Activated CD8-positive, alpha-beta memory T cell treated with anti-CD3 and anti-CD28 coated beads for 4 hours (primary cell): Measurements from ENCODE around the gene INPP5D.
"Not testable (repeated sequence)": the region's sequence is repeated elsewhere in the genome, so short reads cannot be mapped to it uniquely, and the experiment has no call there.

Experiments used
- DNase-seq, 2 donors: peaks; one replicate each; pipeline ENCODE4 v3.0.0-alpha.2; 2020; ENCODE audit warnings: low read depth in 2 of 2

INPP5D gene

GRCh38 chr2:233032551-233033320, 27.4 kb upstream of the INPP5D start, which contains the start of gene NEU2:
Gene NEU2 (plus strand): TSS chr2:233032672. CDS start chr2:233032672, 0 bp downstream.
- DNase-seq, result no peak

- no peak for DNase-seq
These were observed 26.5 kb upstream of the INPP5D start for GRCh38 chr2:233033672-233034071.

GRCh38 chr2:233034091-233034882, 25.9 kb upstream of the INPP5D start:
- DNase-seq, result no peak

DNA sequence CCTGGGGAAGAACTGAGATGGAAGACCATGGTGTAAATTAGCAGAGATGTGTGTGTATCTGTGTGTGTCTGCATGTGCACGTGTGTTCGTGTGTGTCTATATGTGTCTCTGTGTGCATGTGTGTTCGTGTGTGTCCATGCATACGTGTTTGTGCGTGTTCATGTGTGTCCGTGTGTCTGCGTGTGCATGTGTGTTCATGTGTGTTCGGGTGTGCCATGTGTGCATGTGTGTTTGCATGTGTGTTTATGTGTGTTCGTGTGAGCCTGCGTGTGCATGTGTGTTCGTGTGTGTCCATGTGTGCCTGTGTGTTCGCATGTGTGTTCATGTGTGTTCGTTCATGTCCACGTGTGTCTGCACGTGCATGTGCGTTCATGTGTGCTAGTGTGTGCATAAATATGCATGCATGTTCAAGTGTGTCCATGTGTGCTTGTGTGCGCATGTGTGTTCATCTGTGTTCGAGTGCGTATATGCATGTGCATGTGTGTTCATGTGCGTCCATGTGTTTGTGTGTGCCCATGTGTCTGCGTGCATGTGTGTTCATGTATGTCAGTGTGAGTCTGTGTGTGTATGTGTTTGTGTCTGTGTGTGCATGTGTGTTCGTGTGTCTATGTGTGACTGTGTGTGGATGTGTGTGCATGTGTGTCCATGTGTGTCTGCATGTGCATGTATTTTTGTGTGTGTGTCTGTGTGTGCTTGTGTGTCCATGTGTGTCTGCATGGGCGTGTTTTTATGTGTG, 24.5 kb upstream of the INPP5D start:
- DNase-seq, result no peak

DNA sequence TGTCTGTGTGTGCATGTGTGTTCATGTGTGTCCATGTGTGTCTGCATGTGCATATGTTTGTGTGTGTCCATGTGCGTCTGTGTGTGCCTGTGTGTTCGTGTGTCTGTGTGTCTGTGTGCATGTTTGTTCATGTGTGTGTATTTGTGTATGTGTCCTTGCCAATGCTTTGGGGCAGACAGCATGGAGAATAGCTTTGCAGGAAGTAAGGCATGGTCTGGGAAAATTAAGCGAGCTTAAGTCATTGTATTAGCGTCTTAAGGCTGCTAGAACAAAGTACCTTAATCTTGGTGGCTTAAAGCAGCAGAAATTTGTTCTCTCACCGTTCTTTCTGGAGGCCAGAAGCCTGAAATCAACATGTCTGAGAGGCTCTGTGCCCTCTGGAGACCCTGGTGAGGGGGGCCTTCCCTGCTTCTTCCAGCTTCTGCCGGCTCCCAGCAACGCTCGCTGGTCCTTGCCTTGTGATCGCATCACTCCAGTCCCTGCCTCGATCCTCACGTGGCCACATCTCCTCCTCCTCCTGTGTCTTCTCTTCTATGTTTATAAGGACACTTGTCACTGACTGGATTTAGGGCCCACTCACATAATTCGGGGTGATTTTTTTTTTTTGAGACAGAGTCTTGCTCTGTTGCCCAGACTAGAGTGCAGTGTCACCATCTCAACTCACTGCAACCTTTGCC, 23.8 kb upstream of the INPP5D start:
- no peak for DNase-seq

DNA sequence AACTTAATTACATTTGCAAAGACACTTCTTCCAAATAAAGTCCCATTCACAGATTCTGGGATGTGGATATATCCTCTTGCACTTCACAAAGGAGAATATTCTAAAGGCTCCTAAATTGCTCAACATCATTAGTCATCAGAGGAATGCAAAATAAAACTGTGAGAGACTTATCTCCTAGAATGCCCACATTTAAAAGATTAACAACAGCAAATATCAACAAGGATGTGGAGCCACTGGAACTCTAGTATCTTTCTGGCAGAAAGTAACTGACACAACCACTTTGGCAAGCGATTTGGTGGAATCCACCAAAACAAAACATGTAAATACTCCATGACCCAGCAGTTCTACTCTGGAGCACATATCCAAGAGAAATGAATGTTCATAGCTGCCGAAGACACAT, 23.1 kb upstream of the INPP5D start:
- no peak for DNase-seq

GRCh38 chr2:233039212-233039845, 20.8 kb upstream of the INPP5D start:
- DNase-seq, result no peak

GRCh38 chr2:233039846-233040530, 20.2 kb upstream of the INPP5D start:
- DNase-seq, result no peak

- no peak for DNase-seq
These were observed 19.6 kb upstream of the INPP5D start for GRCh38 chr2:233040571-233040970.

DNA sequence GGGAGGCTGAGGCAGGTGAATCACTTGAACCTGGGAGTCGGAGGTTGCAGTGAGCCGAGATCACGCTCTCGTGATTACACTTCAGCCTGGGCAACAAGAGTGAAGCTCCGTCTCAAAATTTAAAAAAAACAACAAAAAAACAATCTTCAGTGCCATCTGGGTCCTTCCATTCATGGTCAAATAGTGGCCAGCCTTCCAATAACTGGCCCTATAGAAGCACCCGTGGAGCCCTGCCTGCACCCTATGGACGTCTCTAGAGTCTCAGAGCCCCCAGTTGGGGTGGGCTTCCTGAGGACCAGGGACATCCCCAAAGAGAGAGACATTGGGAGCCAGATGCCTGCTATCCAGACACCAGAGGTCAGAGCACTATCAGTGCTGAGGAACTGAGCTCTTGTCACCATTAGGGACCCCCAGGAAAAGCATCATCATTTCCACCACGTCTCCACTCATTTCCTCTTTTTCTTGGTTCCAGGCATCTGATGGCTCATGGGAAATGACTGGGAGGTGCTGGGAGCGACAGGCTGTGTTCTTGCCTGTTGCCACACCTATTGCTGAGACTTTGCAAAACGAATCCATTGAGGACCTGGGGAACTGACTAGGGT, 18.3 kb upstream of the INPP5D start:
- no peak for DNase-seq

DNA sequence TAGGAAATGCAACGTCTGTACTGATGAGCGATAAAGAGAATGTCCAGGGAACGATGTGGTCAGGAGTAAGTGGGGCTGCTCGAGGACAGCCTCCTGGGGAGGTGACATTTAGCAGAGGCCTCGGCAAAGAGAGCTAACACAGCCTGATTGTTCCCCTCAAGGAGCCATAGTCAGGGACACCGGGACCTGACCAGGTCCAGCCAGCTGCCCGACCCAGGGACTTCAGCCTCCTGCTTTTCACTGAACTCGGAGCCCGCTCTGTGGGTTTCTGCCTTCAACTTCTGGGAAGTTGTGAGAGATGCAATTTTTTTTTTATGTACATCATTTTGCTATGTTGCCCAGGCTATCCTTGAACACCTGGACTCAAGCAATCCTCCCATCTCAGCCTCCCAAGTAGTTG, 17.6 kb upstream of the INPP5D start:
- no peak for DNase-seq

DNA sequence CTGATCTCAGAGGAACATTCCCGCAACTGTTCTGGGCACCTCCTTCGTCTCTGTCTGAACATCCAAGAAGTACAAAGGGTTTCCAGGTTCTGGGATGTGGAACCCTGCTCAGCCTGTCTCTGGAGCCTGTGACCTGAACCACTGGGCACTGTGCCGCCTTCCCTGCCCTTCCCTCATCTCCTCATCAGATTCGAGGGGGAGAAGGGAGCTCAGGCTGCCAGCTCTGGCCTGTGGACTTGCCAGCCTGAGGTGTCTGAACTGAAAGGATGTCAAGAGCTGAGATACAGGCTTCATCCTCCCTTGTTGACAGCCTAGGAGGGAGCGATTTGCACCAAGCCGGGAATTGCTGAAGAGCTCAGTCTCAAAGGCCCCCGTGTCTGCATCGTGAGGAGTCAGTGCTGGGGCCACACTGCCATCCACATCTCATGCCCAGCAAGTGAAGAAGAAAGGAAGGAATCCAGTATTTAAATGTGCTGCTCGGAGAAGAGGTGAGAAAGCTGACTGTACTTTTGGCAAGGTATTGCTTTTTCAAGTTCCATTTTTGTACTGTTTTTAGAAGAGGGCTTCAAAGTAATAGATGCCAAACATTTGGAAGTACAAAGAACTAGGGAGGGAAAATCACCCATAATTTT, 15.1 kb upstream of the INPP5D start:
- no peak for DNase-seq

- no peak for DNase-seq
These were observed 12.9 kb upstream of the INPP5D start for GRCh38 chr2:233047206-233047605.

DNA sequence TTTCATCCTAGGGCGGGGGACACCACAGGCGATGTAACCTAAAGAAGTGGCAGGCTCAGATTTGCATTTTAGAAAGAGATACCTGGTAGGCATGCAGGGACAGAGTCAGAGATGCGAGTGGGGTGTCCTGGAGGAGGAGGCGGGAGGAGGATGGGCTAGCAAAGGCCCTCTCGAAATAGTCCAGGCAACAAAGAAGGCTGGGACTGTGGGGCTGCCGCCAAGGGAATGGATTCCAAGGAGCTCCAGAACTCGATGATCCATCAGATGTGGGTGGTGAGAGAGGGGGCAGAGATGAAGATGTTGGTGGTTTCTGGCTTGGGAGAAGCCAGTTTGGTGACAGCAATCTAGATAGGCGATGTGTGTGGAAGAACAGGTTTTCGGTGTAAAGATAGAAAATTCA, 12.5 kb upstream of the INPP5D start:
- no peak for DNase-seq

DNA sequence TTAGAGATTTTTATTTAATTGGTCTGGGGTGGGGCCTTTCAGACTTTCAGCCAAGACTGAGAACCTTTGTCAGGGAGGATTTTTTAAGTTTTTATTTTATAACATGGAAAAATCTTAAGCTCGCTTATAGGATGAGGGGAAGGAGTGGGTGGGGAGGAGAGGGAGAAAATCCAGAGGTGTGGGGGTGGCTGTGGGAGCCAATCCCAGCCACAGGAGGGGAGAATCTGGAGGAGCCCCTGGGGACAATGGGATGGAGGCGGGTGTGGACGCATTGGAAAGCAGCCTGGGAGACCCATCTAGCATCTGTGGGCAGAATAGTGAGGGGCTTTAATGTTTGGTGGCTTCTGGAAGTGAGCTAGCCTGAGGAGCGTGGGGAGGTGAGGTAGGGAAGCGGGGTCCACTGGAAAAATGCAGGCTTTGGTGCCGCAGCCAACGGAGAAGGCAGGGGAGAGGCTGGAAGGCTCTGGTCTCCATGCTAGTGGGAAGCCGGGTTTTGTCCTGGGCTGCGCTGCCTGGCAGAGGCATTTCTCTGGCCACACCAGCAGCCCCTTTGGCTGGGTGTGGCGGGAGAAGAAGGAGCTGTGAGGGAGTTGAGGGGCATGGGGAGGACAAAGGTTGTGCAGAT, 11.5 kb upstream of the INPP5D start:
- no peak for DNase-seq

DNA sequence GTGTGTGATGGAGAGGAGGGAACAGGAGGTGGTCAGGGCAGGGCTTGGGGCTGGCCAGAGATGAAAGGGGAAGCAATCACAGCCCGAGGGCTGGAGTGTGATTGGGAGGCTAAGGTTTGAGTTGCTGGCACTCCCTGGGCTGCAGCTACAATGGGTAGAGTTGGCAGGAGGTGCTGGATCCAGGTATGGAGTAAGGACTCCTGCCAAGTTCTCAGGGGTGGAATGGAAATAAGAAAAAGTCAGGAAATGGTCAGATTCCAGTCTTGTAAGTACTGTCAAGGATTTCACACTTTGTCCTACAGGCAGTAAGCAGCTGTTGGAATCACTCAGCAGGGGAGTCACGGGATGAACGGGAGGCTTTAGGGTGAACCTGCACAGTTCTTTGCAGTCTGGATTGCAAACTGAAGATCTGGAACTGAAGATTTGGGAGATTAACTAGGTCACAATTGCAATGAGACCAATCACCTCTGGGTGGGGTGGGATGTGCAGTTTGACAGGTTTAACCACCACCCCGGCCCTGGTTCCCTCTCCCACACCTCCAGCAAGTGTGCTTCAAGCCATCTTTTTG, 10.9 kb upstream of the INPP5D start:
- DNase-seq, result no peak

DNA sequence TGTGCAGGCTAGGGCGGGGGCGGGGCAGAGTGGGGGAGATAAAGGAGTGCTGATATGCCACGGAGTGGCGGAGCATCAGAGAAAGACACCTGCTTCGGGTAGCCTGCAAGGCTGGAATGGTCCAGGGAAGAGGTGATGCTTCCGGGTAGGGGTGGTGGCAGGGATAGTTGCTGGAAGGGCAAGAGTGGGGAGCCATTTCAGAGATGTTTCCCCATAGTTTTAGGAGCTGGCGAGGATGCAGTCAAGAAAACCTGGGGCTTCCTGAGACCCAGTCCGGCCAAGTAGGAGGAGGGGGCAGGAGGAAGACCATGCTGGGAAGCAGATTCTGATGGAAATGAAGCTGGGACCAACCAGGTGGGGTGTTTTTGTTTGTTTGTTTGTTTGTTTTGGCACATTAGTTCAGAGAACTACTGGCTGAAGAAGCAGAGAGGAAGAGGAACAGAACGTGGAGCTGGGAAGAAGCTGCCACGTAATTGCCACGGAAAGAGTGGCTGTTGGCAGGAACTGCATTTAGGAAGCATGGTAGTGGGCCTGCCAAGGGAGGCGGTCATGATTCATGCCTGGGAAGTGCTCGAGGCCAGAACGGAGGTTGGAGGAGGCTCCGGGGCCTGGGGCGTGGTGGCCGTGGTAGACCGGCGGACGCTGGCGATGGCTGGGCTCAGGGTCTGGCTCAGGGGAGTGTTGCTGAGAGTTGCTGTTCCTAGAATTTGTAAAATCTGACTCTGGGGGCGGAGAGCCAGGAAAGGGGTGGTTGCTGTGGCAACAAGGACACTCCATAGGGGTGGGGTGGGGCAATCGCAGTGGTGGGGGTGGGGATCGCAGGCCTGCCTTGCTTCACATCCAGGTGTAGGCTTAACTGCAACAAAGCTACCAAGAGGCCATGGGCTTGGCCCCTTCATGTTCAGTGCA, 8.6 kb upstream of the INPP5D start:
- DNase-seq, result no peak

- not testable (repeated sequence) for DNase-seq
These were observed 7.6 kb upstream of the INPP5D start for GRCh38 chr2:233052517-233052916.
